ENCODE measurements around the gene SRSF12.
"Not testable (repeated sequence)": the region's sequence is repeated elsewhere in the genome, so short reads cannot be mapped to it uniquely, and the experiment has no call there.

The SRSF12 gene

GRCh38 chr6:89128256-89128671 is 10.4 kb upstream of the SRSF12 start:
- not testable (repeated sequence) for DNase-seq (ENCODE audit: low spot score)

- peak; percentile 34 for DNase-seq (ENCODE audit: low spot score)
Measured at GRCh38 chr6:89122625-89123024, 4.8 kb upstream of the SRSF12 start.

- DNase-seq (ENCODE audit: low spot score): no peak
Measured at GRCh38 chr6:89121934-89122333, 4.1 kb upstream of the SRSF12 start.

DNA sequence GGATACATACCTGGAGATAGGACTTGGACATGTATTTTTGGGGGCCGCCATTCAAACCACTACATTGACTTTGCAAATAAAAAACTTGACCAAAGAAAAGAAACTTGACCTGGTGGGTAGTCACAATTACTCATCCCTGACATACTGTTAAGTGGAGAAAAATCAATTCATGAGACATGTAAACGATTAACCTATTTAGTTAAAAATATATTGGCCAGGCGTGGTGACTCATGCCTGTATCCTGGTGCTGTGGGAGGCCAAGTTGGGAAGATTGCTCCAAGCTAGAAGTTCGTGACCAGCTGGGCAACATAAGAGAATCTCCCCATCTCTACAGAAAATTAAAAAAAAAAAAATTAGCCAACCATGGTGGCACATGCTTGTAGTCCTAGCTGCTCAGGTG is 2.5 kb upstream of the SRSF12 start:
- DNase-seq (ENCODE audit: low spot score): no peak

- no peak for DNase-seq (ENCODE audit: low spot score)
Measured at GRCh38 chr6:89118931-89119330, 1.1 kb upstream of the SRSF12 start.

- DNase-seq (ENCODE audit: low spot score): no peak
Measured at GRCh38 chr6:89116702-89117101, 1.2 kb downstream of the SRSF12 start.

DNA sequence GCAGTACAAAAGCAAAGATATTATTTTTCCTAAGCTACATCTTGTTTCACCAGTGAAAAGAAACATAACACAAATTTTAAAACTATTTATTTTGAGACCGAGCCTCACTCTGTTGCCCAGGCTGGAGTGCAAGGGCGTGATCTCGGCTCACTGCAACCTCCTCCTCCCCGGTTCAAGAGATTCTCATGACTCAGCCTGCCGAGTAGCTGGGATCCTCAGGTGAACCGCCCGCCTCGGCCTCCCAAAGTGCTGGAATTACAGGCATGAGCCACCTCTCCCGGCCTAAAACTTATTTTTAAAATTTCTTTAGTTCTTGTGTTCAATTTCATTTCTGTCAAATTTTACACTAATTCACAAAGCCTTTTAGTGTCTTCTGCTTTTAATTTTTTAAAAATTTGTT is 5.9 kb downstream of the SRSF12 start:
- no peak for DNase-seq (ENCODE audit: low spot score)

DNA sequence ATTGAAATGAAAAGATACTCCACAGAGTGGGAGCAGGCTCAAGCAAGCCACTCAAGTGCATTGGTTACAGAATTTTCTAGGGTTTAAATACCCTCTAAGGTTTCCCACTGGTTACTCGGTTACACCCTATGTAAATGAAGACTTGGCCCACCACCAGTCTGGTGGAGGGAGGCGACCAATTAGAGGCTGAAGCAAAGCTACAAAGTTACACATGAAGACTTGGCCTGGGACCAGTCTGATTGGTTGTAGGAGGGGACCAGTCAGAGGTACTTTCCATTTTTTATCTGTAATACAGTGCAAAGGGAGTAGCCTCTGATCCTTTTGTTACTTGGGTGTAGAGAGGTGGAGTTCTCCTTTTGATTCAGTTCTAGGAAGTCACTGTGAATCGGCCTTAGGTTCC is 7.6 kb downstream of the SRSF12 start:
- no peak for DNase-seq (ENCODE audit: low spot score)

DNA sequence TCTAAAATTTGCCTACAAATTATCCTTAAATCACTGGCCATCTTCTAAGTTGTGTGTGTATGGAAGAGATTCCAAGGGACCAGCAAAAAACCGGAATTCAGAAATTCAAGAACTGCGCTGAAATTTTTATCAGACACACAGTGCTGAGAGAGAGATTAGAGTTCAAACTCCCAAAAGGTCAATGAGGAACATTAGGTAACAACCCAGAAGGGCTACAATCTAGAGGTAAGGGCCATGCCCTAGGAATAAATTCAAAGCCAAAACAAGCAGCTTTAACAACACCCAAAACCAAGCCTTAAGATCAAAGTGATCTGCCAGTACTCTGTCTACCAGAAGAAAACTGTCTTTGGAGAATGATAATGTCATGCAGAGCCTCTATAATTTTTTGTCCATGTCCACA is 17.8 kb downstream of the SRSF12 start:
- DNase-seq (ENCODE audit: low spot score): no peak

GRCh38 chr6:89098461-89098860 is 19.4 kb downstream of the SRSF12 start:
- DNase-seq (ENCODE audit: low spot score): no peak

DNA sequence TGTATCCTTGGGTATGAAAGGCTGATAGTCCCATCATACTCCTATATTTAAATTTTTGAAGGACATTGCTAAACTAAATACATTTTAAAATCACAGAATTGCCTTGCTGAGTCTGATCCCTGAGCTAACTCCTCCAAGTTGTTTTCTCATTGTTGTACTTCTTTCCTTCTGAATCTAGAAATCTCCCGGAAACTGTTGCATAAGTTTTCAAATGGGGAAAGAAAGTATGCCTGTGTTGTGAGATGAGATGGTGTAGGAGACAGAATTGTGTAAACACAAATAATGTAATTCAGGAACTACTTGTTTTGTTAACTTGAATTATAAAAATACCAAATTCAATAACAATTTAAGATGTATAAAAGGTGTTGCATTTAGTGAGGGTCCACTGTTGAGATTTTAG is 30.0 kb downstream of the SRSF12 start:
- no peak for DNase-seq (ENCODE audit: low spot score)

DNA sequence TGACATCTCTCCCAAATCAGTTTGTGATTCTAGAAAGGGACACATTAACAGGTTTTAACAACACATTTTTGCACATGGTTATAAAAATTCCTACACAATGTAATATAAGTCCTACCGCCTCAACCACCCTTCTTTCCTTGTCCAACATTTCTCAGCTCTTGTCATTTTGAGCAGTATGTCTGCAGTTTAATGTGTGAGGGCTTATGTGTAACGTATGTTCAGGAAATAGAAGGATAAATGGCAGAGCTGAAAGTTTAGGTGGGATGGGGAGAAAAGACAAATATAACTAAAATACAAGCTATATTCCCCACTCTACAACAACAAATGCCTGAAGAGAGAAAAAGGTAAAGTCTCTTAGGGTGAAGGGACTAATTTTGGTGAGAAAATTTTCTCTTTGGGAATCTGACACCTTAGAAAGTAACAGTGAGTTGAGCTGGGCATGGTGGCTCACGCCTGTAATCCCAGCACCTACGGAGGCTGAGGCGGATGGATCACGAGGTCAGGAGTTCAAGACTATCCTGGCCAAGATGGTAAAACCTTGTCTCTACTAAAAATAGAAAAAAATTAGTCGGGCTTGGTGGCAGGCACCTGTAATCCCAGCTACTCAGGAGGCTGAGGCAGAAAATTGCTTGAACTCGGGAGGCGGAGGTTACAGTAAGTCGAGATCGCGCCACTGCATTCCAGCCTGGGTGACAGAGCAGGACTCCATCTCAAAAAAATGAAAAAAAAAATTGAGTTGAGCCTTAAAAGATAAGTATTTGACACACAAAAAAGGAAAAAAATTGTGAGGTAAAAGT is 32.3 kb downstream of the SRSF12 start:
- DNase-seq (ENCODE audit: low spot score): no peak

DNA sequence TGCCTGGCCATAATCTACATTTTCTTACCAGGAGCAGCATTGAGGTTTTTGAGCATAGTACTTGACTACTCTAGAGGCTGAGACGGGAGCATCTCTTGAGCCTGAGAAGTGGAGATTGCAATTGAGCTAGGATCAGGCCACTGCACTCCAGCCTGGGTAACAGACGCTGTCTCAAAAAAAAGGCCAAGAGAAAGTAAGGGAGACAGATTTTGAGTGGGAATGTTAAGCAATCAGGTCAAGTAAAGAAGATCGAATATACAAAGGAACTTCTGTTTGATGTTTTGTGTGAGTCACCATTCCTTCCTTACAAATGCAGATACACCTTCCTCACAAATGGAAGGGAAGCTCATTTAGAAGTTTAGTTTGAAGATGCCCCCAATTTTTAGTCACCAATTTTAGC is 32.9 kb downstream of the SRSF12 start:
- DNase-seq (ENCODE audit: low spot score): no peak

DNA sequence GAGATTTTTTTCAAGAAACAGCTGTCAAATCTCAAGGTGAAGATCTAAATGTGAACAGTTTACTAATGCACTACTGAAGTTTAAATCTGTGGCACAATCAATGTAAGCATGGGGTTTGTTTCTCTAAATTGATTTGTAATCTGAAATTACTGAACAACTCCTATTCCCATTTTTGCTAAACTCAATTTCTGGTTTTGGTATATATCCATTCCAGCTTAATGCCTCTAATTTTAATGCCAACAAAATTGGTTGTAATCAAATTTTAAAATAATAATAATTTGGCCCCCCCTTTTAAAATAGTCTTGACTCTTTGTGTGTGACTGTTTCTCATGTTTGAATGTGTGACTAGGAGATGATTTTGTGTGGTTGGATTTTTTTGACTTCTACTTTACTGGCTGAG is 33.3 kb downstream of the SRSF12 start:
- DNase-seq (ENCODE audit: low spot score): no peak

- DNase-seq (ENCODE audit: low spot score): no peak
Measured at GRCh38 chr6:89082486-89082891, 35.4 kb downstream of the SRSF12 start.

- peak; percentile 89 for DNase-seq (ENCODE audit: low spot score)
Measured at GRCh38 chr6:89081423-89082322, 36.2 kb downstream of the SRSF12 start.

GRCh38 chr6:89081129-89081422 is 36.8 kb downstream of the SRSF12 start:
- DNase-seq (ENCODE audit: low spot score): no peak

- peak; percentile 97 for DNase-seq (ENCODE audit: low spot score)
Measured at GRCh38 chr6:89080281-89081128, 37.4 kb downstream of the SRSF12 start, which contains the start of gene PNRC1. Gene PNRC1 (plus strand): TSS chr6:89080751. CDS start chr6:89080895, 144 bp downstream.

DNA sequence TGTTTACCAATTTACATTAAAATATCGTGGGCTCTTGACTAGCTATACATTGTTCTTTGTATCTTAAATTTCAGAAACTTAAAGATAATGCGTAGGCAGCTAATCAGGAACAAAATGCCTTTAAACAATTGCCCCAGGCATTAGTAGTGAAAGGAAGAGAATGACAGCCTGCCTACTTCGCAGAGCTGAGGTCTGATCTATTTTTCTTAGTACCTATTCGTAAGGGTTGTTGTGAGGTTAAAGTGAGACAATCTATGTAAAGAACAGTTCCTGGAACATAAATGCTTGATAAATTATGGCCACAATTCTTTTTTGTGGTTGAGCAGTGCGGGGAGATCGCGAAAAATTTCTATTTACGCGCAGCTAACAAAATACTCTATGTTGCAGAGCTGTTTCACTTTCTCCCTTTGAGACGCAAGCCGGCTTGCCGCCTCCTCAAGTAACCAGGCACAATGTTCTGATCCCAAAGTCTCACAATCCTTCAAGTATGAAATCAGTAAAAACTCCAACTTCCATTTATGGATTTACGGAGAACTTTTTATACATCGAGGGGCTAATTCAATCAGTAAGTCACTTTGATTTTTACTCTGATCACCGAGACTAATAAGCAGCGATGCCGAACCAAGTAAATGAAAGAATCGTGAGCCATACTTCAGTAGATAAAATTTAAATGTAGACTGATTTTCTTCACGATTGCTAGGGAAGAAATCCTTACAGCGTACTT is 38.2 kb downstream of the SRSF12 start:
- peak; percentile 13 for DNase-seq (ENCODE audit: low spot score)

DNA sequence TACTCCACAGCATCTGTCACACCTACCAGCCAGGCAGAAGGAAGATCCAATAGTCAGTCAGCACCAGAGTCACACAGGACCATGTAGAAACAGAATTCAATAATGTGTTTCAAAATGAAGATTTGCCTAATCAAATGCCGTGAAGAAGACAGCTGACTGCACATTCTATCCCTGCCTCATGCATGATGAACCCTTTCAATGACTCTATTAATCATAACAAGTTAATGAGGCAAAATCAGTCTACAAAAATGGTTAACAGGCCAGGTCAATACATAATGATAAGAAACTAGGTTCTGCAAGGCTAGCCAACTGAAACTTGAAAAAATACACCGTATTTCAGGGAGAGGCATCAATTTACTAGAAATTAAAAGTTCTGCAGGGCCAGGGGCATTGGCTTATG is 44.0 kb downstream of the SRSF12 start:
- no peak for DNase-seq (ENCODE audit: low spot score)

GRCh38 chr6:89073014-89073620 is 44.8 kb downstream of the SRSF12 start:
- no peak for DNase-seq (ENCODE audit: low spot score)

All from iPS-NIHi11 (cell line).